Activated CD4-positive, alpha-beta T cell treated with anti-CD3 and anti-CD28 coated beads, Interleukin-2, amount 50 U/mL, for 48 hours (primary cell): ENCODE measurements around the gene PRKCB.
"Not testable (repeated sequence)": the region's sequence is repeated elsewhere in the genome, so short reads cannot be mapped to it uniquely, and the experiment has no call there.

ENCODE experiments used
- DNase-seq, 2 experiments: peaks; one replicate each; pipeline ENCODE4 v3.0.0-alpha.2; 2020

PRKCB gene

DNA sequence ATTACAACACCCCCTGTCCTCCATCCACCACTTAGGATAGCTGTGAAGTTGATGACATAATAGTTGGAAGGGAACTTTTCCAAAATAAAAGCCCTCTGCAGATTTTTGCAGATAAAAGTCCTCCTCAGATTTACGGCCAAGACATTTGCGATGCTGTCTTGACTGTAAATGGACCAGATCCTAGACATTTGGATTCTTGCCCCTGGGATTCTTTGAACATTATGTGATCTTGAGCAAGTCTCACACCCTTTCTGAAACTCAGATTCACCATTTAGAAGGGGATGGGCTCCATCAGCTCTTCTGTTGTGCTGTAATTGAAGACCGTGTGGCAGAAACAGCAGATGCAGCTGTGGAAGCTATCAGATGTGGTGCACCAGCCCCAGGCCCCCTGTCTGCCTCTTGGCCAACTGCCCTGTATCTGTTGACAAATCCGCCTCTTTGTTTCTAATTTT is 266.5 kb downstream of the PRKCB start:
- DNase-seq = no peak

DNA sequence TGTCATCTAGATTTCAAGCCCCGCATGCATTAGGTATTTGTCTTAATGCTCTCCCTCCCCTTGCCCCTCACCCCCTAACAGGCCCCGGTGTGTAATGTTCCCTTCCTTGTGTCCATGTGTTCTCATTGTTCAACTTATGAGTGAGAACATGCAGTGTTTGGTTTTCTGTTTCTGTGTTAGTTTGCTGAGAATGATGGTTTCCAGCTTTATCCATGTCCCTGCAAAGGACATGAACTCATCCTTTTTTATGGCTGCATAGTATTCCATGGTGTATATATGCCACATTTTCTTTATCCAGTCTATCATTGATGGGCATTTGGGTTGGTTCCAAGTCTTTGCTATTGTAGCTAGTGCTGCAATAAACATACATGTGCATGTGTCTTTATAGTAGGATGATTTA is 269.7 kb downstream of the PRKCB start:
- not testable (repeated sequence) for DNase-seq

DNA sequence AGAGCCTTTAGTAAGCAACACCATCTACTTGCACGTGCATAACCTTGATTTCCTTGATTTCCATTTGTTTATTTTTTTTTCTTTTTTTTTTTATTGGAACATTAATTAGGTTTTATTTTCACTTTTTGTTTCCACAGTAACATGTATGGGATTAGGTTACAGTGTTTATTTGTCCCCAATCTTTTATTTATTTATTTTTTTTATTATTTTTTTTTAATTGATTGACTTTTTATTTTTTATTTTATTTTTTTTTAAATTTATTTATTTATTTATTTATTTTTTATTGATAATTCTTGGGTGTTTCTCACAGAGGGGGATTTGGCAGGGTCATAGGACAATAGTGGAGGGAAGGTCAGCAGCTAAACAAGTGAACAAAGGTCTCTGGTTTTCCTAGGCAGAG is 272.3 kb downstream of the PRKCB start:
- not testable (repeated sequence) for DNase-seq

DNA sequence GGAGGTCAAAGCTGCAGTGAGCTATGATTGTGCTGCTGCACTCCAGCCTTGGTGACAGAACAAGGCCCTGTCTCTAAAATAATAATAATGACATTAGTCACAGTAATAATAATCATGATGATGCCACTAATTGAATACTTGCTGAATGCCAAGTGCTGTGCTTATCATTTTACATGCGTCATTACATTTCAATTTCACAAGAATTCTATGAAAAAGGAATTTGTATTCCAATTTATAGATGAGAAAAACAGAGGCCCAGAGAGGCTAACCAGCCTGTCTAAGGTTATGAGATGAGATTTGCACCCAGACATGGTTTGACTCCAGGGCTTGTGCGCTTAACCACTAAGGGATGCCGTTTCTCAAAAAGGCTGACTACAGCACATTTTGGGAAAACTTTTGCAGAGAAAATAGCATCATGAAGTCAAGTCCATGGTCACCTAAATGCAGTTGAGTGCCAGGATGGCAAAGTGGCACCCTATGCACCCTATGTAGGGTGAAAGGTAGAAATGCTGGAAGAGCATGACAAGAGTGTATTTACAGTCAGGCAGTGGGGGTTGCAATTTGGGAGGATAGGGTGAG is 276.0 kb downstream of the PRKCB start:
- no peak for DNase-seq

DNA sequence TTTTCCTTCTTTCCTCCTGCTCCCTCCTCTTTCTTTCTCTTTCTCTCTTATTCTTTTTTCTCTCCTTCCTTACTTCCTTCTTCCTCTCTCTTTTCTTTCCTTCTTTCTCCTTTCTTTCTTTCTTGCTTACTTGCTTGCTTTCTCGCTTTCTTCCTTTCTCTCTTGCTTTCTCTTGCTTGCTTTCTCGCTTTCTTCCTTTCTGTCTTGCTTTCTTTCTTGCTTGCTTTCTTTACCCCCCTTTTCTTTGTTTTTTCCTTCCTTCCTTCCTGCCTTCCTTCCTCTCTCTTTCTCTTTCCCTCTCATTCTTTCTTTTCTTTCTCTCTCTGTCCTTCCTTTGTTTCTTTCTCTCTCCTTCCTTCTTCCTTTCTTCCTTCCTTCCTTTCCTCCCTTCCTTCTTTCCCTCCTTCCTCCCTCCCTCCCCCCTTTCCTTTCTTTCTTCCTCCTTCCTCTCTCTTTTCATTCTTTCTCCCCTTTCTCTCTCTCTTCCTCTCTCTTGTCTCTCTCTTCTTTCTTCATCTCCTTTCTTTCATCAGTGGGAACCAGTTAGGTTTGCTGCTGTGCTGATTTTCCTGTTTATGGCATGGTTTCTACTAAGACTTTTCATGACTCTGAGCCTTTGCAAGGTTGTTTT is 277.4 kb downstream of the PRKCB start:
- no peak for DNase-seq

GRCh38 chr16:24114876-24115275 is 279.1 kb downstream of the PRKCB start:
- DNase-seq = no peak

GRCh38 chr16:24116046-24116776 is 280.4 kb downstream of the PRKCB start:
- no peak for DNase-seq

- DNase-seq = no peak
Measured at GRCh38 chr16:24116989-24117388, 281.2 kb downstream of the PRKCB start.

DNA sequence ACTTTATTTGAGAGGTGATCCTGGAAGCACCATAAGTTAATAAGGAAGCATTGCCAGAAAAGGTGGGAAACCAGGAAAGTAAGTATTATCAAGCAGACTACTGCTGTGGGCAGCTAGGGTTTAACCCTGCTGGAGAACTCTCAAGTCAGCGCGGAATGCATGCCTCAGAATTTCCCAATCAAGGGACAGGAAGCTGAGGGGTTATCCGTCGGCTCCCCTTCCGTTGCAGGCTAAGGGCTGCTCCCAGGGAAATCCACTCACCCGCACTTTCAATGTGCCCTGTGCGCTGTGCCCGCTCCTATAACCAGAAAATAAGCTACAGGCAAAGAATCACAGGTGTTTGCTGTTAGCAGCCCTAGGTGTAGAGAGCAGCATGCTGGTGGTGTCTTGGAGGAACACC is 281.9 kb downstream of the PRKCB start:
- no peak for DNase-seq

DNA sequence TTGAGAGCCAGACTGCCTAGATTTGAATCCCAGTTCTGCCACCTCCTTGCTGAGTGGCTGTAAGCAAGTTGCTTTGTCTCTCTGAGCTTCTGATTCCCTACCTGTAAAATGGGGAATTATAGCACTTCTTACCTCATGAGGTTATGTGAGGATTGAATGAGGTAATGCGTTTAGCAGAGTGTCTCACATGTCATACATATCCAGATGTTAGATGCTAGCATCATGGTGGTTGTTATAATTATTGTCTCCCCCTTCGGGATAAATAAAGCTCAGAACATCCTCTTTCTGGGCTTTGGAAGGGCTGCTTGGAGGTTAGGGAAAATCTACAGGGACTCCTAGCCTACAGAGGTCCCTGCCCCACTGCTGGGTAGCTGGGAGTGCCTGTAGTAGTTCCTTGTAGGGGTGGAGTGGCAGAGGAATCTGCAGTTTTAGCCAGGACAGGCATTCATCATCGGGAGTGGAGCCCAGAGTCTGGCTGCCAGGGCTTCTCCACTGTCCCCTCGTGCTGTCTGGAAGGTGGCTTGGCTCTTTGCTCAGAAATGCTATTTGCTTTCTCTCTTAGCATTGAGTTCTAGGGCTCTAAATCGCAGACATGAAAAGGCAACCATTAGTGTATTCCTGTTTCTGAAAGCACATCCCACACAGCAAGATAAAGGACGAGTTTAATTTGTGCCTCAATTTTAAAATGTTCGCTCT is 282.5 kb downstream of the PRKCB start:
- DNase-seq = no peak

DNA sequence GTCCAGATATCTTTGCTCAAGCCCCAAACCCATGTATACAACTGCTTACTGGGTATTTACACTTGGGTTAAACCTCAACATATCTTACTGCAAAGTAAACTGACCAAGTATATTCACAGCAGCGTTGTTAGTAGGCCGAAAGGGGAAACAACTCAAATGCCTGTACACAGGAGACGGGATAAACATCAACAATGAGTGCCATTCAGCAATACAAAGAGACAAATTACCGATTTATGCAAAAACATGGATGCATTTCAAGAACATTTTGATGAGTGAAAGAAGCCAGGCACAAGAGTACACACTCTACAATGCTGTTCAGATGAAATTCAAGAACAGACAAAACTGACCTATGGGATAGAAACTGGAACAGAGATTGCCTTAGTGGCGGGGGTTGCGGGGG is 284.0 kb downstream of the PRKCB start:
- DNase-seq = no peak

GRCh38 chr16:24123275-24123674 is 287.5 kb downstream of the PRKCB start:
- DNase-seq = no peak

GRCh38 chr16:24124291-24124690 is 288.5 kb downstream of the PRKCB start:
- DNase-seq = no peak

DNA sequence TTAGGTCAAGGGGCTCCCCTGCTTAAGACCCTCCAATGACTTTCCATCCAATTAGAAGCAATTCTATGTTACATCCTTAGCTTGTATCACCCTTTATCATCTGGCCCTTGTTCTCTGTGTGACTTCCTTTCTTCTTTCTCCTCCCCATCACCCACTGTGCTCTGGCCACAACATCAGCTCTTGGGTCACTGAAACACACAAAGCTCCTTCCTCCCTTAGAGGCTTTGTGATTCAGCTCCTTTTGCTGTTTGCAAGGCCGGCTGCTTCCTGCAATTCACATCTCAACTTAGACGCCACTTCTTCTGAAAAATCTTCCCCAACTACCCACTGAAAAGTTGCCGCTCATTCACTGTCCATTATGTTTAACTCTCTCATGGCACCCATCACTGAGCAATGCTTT is 289.4 kb downstream of the PRKCB start:
- no peak for DNase-seq

GRCh38 chr16:24129412-24129918 is 293.7 kb downstream of the PRKCB start:
- no peak for DNase-seq

- DNase-seq = no peak
Measured at GRCh38 chr16:24130494-24131085, 294.8 kb downstream of the PRKCB start.

GRCh38 chr16:24131294-24131693 is 295.5 kb downstream of the PRKCB start:
- no peak for DNase-seq

GRCh38 chr16:24132048-24132796 is 296.4 kb downstream of the PRKCB start:
- no peak for DNase-seq

DNA sequence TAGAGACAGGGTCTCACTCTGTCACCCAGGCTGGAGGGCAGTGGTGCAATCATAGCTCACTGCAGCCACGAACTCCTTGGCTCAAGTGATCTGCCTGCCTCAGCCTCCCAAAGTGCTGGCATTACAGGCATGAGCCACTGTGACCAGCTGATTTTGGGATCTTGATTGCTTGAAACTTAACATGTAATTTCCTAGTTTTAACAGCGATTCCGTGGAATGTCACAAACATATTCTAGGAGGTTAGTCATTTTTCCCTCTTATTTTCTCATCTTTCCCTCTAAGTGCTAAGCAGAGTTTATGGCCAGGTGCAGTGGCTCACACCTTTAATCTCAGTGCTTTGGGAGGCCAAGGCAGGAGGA is 297.0 kb downstream of the PRKCB start:
- DNase-seq = no peak

DNA sequence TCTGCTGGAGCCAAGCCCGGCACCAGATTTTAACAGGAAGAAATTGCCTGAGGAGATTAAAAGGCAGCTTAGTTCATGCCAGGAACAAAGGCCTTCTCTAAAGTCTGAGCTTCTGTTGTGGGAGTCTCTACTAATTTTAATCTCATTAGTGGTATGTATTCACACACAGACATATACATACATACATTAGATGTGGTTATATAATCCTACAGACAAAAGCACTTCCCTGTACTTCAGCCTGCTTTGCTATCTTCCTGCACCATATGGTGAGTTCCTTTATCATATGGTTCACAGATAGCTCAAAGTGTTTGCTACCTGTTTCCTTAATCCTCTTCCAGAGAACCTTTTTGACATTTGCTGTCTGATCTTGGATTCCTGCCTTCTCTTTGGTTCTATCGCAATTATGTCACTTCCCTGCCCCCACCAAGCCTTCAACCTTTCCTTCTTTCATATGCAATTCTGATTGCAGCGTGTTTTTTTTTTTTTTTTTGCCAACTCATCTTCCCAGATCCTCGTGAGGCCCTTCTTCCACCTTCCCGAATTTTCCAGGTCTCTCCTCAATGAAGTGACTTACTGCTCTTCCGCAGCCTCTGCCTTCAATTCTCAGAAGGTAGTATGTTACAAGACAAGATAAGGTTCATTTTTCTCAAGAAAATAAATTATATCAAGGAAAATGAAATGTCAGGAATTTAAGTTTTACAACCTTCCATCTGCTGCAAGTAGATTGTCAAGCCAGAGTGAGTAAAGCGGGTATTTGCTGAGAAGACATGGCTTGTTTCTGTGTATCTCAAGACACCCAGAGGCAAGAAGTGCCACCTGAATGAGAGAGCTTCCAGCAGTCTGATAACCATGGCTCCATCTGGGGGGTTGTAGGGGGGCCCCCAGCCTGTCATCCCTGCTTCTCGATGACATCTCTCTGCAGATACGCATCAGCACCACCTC is 300.1 kb downstream of the PRKCB start:
- no peak for DNase-seq

- DNase-seq = no peak
Measured at GRCh38 chr16:24138024-24138423, 302.2 kb downstream of the PRKCB start.
